GM12801 (cell line): Measurements from ENCODE around the gene SLC22A31.

ENCODE experiments used
- CTCF ChIP-seq: IDR thresholded peaks from one replicate; pipeline ENCODE4 v1.5.1; 2011; ENCODE audit warnings: control low read depth; ENCODE audit not compliant: insufficient read length; ENCODE audit errors: extremely low read depth

SLC22A31 gene

DNA sequence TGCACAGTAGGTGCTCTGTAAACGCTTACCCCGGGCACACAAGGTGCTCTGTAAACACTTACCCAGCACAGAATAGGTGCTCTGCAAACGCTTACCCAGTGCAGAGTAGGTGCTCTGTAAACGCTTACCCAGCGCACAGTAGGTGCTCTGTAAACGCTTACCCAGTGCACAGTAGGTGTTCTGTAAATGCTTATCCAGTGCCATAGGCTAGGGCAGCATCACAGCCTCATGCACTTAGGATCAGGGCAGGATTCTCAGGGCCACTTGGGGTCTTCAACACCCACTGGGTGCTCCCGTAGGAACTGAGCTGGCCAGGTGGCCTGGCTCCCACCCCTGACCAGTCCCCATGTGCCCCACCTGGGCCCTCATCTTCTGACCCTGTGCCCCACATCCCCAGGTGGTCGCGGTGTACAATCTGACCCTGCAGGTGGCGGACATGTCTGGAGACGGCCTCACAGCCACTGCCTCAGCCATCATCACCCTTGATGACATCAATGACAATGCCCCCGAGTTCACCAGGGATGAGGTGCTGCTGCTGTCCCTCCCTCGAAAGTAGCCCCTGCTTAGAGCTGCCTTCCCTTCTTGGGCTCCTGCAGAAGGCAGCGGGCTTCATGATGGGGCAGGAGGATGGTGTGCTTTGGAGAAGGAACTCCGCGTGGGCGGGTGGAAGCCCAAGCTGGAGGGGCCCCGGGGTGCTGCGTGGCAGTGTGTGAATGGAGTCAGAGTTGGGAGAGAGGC, 13.1 kb downstream of the SLC22A31 start:
- TF ChIP-seq CTCF: no peak

GRCh38 chr16:89184933-89185794, 15.2 kb downstream of the SLC22A31 start:
- TF ChIP-seq CTCF: no peak

GRCh38 chr16:89184677-89184932, 15.7 kb downstream of the SLC22A31 start:
- TF ChIP-seq CTCF: no peak

GRCh38 chr16:89183975-89184676, 16.2 kb downstream of the SLC22A31 start:
- TF ChIP-seq CTCF: no peak

- TF ChIP-seq CTCF: no peak
Observed at GRCh38 chr16:89183463-89183862, 16.9 kb downstream of the SLC22A31 start.

DNA sequence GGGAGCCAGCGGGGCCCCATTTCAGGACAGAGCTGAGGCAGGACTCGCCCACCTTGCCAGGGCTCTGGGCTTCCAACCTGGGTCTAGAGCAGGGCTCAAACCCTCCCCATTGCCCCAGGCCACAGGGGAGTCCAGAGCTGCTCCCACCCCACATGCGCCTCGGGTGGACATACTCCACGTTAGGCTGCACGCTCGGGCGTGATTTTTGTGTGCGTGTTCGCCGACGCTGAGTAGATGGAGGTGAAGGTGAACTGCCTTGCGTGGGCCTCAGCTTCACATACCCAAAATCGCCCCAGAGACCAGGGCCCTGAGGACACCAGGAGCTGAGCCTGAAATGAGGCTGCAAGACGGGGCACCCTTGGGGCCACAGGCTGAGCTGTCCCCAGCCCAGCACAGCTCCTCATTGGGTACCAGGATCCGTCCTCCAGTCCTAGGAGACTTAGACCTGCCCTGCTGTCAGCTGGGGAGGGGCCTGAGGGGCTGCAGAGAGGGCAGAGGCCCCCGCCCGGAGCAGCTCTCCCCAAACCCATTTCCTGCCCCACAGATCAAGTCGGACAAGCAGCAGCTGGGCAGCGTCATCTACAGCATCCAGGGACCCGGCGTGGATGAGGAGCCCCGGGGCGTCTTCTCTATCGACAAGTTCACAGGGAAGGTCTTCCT, 20.6 kb downstream of the SLC22A31 start:
- TF ChIP-seq CTCF: no peak

GRCh38 chr16:89179148-89179484, 21.2 kb downstream of the SLC22A31 start:
- no peak for TF ChIP-seq CTCF
